Spleen (tissue), 7 donors: ENCODE results near the gene LOXHD1.

Experiments used
- CTCF ChIP-seq, 11 experiments: fragments of 200-600 bp in 7 of 11; fragments of 450-650 bp in 4 of 11; sonication (generic) in 4 of 11; IDR thresholded peaks in 8 of 11; conservative IDR thresholded peaks in 3 of 11; 1 replicate in 7 of 11; 2 replicates in 4 of 11; pipeline versions ENCODE4 v1.4.0 to v1.8.0; 2016 to 2021; ENCODE audit warnings: antibody characterized with exemption in 11 of 11, inconsistent platforms in 4 of 11, mild to moderate bottlenecking in 1 of 11
- POLR2A ChIP-seq, 3 donors: fragments of 450-650 bp; IDR thresholded peaks; one replicate each; pipeline ENCODE4 v1.5.1; 2017; ENCODE audit warnings: antibody characterized with exemption in 3 of 3, mild to moderate bottlenecking in 1 of 3
- donor health status: DM: no; HTN: no; CAD: no; lungs with moderate emphysema.
- donor health status: DM: no; HTN: no; CAD: no.
- donor health status: DM: no; HTN: no; CAD: no.

GRCh38 chr18:46630991-46631390, 26.0 kb downstream of the LOXHD1 start:
- TF ChIP-seq CTCF (IDR thresholded peaks at IDR 0.05 in 8 of 11, conservative IDR thresholded peaks at IDR 0.05 in 3 of 11): no peak
- TF ChIP-seq POLR2A (IDR thresholded peaks at IDR 0.05): no peak
